Stimulated activated CD4-positive, alpha-beta T cell treated with anti-CD3 and anti-CD28 coated beads, Interleukin-12 subunit alpha, Interleukin-12 subunit beta, amount 100 ng/mL, for 48 hours (primary cell): ENCODE results near the gene TPPP3.

Experiments
- DNase-seq, 3 donors: peaks; one replicate each; pipeline ENCODE4 v3.0.0-alpha.2; 2020; ENCODE audit warnings: low read depth in 2 of 3, low spot score in 1 of 3

Gene TPPP3

GRCh38 chr16:67393111-67393787, at the start of gene TPPP3:
TSS of gene TPPP3 (minus strand) at chr16:67393498. CDS start at chr16:67391111, 2,387 bp downstream.
- DNase-seq, result peak; percentile 17 to 47 (median 18)

- DNase-seq, result no peak
Observed at GRCh38 chr16:67442581-67443255, 49.4 kb upstream of the TPPP3 start.

DNA sequence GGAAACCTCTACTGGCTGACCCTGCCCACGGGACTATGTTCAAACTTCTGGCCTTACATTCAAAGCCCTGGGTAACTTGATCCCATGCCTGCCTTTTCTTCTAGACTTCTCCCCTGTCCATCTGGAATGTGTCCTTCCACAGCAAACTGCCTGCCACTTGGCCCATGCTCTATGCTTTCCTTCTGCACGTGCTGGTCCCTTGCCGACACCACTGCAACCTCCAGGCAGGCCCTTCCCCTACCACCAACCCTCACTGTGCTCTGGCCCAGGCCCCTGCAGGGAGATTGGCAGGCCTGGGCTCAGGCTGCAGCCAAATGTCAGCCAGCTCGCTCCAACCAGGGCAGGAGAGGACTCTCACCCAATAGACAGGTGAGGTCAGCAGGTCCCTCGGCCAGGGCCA, 48.6 kb upstream of the TPPP3 start:
- DNase-seq, result no peak

GRCh38 chr16:67441271-67441753, 48.0 kb upstream of the TPPP3 start:
- no peak for DNase-seq

GRCh38 chr16:67438824-67439393, 45.6 kb upstream of the TPPP3 start:
- no peak for DNase-seq

- no peak for DNase-seq
Observed at GRCh38 chr16:67438098-67438791, 44.9 kb upstream of the TPPP3 start.

DNA sequence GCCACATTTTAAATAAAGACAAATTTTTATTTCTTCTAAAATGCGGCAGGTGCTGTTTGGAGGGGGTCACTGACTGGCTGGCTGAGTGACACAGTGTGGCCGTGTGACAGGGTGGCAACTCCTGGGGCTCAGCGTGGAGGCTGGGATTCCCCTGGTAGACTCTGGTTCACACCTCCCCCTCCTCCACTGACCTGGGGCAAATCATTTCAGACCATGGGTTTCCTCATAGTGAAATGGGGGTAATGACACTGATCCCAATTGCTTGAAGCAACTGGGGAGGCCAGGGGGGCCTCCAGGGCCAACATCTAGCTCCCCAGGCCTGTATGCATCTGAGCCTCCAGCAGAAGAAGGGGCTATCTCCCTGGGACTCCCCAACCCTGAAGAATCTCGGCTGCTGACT, 44.2 kb upstream of the TPPP3 start:
- DNase-seq, result no peak

- DNase-seq, result no peak
Observed at GRCh38 chr16:67436640-67437193, 43.4 kb upstream of the TPPP3 start.

DNA sequence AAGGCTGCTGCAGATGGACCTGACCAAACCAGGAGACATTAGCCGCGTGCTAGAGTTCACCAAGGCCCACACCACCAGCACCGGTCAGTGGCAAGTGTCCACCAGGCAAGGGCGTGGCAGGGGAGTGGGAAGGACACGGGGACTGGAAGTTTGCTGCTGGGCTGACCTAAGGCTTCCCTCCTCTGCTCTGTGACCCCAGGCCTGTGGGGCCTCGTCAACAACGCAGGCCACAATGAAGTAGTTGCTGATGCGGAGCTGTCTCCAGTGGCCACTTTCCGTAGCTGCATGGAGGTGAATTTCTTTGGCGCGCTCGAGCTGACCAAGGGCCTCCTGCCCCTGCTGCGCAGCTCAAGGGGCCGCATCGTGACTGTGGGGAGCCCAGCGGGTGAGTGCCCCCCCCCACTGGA, 42.5 kb upstream of the TPPP3 start:
- DNase-seq, result no peak

DNA sequence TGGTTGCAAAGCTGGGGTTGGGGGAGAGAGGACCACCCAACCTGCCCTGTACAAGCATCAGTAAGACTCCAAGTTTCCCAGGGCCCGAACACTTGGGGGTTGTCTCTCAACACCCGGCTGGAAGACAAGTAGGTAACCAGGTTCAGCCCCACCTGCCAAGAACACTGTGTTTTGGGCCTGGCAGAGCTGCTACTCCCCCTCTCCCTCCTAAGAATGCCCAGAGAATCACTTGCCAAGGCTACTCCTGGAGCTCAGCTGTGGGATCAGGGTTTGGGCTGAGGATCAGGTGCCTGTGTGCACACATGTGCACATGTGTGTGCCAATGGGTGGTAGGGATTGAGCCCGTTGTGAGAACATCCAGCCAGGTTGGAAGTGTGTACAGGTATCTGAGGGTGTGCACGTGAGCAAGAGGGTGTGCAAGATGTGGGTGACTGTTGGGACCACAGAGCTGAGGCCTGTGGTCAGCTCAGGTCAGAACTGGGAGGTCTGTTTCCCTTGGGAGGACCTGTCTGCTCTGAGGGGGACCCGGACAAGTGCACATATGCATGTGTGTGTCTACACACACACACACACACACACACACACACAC, 39.9 kb upstream of the TPPP3 start:
- DNase-seq, result no peak

- DNase-seq, result no peak
Observed at GRCh38 chr16:67432506-67432890, 39.2 kb upstream of the TPPP3 start.

DNA sequence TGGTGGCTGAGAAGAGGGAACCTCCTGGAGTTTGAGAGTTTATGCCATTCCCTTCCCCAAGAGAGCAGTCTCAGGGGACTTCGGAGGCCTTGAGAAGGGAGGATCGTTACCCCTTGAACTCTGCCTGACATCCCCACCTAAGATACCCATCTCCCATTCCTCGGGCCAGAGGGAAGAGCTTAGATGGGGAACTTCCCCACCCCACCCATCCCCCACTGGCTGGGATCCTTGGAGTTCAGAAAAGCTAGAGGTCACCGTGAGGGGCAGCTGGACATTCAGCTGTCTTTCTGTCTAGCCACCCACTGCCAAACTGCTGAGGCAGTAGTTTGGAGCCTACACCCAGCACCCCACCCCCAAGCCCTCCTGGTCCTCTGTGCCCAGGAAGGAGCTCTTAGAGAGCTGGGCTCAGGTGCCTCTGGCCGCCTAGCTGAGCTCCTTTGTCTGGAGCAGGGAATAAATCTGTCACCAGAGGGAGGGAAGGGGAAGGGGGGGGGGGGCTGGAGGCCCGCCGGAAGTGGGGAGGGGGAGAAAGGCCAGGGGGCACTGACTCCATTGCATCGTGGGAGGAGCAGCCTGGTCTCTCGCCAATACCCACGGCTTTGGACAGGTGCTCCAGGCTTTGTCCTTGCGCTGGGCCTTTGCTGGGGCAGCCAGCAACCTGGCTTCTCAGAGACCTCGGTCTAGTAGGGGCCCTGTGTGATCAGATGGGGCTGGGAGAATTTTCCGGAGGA, 38.6 kb upstream of the TPPP3 start:
- DNase-seq, result no peak

- peak in 1 of 3 donors; percentile 16 for DNase-seq
Observed at GRCh38 chr16:67430977-67431774, 37.9 kb upstream of the TPPP3 start, which contains the start of gene HSD11B2. TSS of gene HSD11B2 (plus strand) at chr16:67431121. CDS start at chr16:67431249, 128 bp downstream.

GRCh38 chr16:67430504-67430976, 37.2 kb upstream of the TPPP3 start:
- DNase-seq, result peak in 1 of 3 donors; percentile 12

GRCh38 chr16:67429799-67430503, 36.7 kb upstream of the TPPP3 start:
- DNase-seq, result no peak

- no peak for DNase-seq
Observed at GRCh38 chr16:67429053-67429798, 35.9 kb upstream of the TPPP3 start.

DNA sequence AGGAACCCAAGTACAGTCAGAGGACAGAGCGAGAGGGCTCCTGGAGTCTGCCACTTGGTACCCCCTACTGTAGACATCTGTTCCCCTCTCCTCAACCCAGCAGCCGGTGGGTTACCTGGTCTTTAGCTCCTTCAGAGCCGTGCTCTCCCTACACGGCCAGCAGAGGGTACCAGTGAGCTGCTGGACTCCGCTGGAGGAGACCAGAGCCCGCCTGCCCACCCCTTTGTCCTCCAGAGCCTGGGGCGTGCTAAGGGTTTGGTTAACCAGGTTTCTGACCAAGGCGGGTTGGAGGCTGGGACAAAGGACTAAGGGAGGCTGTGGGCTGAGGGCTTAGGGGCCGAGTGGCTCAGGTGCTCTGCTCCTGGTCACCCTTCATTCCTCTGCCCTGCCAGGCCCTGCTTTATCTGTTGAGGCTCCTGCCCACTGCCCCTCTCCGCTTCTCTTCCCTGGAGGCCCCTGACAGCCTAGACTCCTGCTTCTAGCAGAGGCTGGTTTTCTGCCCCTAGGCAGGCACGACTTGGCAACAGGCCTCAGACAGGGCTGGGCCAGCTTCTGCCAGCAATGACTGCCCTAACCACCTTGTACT, 34.9 kb upstream of the TPPP3 start:
- peak; percentile 36 to 51 (median 49) for DNase-seq

DNA sequence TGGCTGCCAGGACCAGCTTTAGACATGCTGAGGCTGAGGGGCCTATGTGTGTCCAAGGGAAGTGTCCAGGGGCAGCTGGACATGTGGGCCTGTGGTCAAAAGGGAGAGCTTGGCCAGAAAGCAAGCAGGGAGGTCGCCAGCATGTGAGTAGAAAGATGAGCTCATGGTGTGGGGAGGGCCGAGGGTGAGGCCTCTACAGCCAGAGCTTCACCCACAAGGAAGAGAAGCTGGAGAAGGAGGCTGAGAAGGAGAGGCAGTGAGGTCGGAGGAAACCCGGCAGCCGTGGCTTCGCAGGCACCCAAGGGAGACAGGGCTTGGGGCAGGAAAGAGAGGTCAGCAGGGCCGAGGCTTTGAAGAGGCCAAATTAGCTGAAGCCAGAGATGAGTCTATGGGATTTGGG, 33.7 kb upstream of the TPPP3 start:
- DNase-seq, result no peak
